Esophagus muscularis mucosa (tissue), 4 donors: ENCODE measurements around the gene NAPG. TPM values are rescaled to one million over a fixed set of nuclear protein-coding genes. Genes with fewer than 3 reads are reported as not detected.

ENCODE experiments used
- DNase-seq: peaks from one replicate; pipeline ENCODE4 v3.0.0-alpha.2; 2017; ENCODE audit errors: extremely low spot score
- H3K27ac ChIP-seq, 4 donors: fragments of 200-600 bp; sonication (generic); replicated peaks in 1 of 4; 1 replicate in 3 of 4; 2 replicates in 1 of 4; pipeline ENCODE4 v1.5.1; 2016 to 2019; ENCODE audit warnings: mild to moderate bottlenecking in 1 of 4
- H3K27me3 ChIP-seq, 4 donors: fragments of 200-600 bp; sonication (generic); one replicate each; pipeline versions ENCODE4 v1.5.1 to v1.6.0; 2016 to 2019
- H3K36me3 ChIP-seq, 4 donors: fragments of 200-600 bp; sonication (generic); one replicate each; pipeline ENCODE4 v1.5.1; 2016 to 2019
- H3K4me1 ChIP-seq, 4 donors: fragments of 200-600 bp; sonication (generic); one replicate each; pipeline ENCODE4 v1.5.1; 2016 to 2019
- H3K4me3 ChIP-seq, 4 donors: fragments of 200-600 bp; sonication (generic); 1 replicate in 2 of 4; 2 replicates in 2 of 4; pipeline ENCODE4 v1.5.1; 2016 to 2019; ENCODE audit warnings: mild to moderate bottlenecking in 4 of 4, moderate library complexity in 1 of 4
- H3K9me3 ChIP-seq, 4 donors: fragments of 200-600 bp; sonication (generic); 1 replicate in 3 of 4; 2 replicates in 1 of 4; pipeline ENCODE4 v1.5.1; 2016 to 2019
- EP300 ChIP-seq: sonication (generic); formaldehyde crosslinking; IDR thresholded peaks from one replicate; pipeline ENCODE4 v1.6.1; 2017; ENCODE audit warnings: antibody characterized with exemption
- POLR2A ChIP-seq: fragments of 450-650 bp; IDR thresholded peaks from one replicate; pipeline ENCODE4 v1.6.1; 2017; ENCODE audit warnings: antibody characterized with exemption, moderate library complexity, mild to moderate bottlenecking, low read depth
- POLR2AphosphoS5 ChIP-seq, 2 donors: sonication (generic); formaldehyde crosslinking; IDR thresholded peaks; one replicate each; pipeline ENCODE4 v1.6.1; 2017; ENCODE audit warnings: antibody characterized with exemption in 2 of 2
- WGBS: methylation state at CpG from one replicate; pipeline ENCODE4 v1.1.5; 2018; 5-methylcytosine and 5-hydroxymethylcytosine counted together
- intact Hi-C: fragments of 100-400 bp; cut with DNase I; formaldehyde crosslinking; loops from one replicate; pipeline ENCODE4 v1.15.1; 2023
- total RNA-seq, 4 donors: library from RNA; depleted of rRNA; stranded (reverse); fragments of >200 nt; gene quantifications; one replicate each; pipeline versions ENCODE4 v1.1.0 to v1.2.1, GENCODE V29; 2016
- TF ChIP-seq, protein P1 (sequence below), 3 experiments: fragments of 200-600 bp in 2 of 3; fragments of 450-650 bp in 1 of 3; sonication (generic) in 2 of 3; IDR thresholded peaks; one replicate each; pipeline ENCODE4 v1.5.1; 2017 to 2019; ENCODE audit warnings: antibody characterized with exemption in 3 of 3, mild to moderate bottlenecking in 2 of 3, moderate library complexity in 1 of 3

The NAPG gene
- total RNA-seq, 4 donors from 2014 or later = 32.1 to 39.5 (median 34.7) TPM

DNA sequence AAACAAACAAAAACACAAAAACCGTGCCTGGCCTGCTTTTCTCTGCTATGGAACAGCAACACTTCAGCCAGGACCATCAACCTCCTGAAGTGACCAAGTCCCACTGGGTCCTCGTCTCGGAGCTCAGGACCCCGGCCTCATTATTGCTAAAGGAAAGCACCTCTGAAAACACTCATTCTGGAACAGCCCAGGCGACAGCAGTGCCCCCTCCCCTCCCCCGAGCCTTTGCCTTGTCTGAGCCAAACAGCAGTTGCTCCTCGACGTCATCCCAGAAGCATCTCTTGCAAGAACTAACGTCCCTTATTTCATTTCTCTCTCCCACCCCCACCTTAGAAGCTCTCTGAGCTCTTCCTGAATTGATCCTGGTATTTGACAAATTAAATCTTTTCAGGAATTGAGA, 44.0 kb upstream of the NAPG start:
- TF ChIP-seq POLR2A (no peak), POLR2AphosphoS5 (IDR thresholded peaks at IDR 0.05) (no peak), EP300 (no peak)
- TF ChIP-seq, protein P1, sequence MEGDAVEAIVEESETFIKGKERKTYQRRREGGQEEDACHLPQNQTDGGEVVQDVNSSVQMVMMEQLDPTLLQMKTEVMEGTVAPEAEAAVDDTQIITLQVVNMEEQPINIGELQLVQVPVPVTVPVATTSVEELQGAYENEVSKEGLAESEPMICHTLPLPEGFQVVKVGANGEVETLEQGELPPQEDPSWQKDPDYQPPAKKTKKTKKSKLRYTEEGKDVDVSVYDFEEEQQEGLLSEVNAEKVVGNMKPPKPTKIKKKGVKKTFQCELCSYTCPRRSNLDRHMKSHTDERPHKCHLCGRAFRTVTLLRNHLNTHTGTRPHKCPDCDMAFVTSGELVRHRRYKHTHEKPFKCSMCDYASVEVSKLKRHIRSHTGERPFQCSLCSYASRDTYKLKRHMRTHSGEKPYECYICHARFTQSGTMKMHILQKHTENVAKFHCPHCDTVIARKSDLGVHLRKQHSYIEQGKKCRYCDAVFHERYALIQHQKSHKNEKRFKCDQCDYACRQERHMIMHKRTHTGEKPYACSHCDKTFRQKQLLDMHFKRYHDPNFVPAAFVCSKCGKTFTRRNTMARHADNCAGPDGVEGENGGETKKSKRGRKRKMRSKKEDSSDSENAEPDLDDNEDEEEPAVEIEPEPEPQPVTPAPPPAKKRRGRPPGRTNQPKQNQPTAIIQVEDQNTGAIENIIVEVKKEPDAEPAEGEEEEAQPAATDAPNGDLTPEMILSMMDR (IDR thresholded peaks at IDR 0.05) = no peak
- H3K36me3 ChIP-seq = peaks cover 0 to 23% (median 3%) of the 10 kb centered on the region in 4 donors

DNA sequence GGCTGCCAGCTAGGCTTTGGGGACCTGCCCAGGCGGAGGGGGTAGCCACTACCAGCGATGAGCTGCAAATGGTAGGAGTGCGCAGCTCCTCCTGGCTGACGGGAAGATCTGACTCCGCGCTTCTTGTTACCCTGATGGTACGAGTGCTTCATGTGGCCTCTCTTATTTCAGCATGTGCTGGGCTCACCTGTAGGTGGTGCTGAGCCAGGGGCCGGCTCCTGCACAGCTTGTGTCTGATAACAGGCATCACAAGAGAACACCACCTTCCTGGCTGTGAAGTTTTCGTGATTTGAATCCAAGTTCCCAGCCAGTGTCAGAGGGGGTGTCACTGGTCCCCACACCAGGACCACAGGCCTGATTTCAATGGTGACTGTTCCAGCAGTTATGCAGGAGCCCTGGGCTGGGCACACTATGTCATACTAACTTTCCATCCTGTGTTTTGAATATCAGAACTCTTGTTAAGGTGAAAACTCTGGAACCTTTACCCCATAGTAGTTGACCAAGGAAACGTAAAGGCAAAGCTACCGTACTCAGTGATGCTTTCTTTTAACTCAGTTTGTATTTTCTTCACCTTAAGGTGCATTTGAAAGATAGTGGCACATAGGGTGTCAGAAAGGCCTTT, 43.4 kb upstream of the NAPG start:
- peaks cover 0 to 23% (median 4%) of the 10 kb centered on the region in 4 donors for H3K36me3 ChIP-seq
- H3K4me1 ChIP-seq = peaks cover 2 to 21% (median 4%) of the 10 kb centered on the region in 4 donors
- H3K4me3 ChIP-seq = no peak overlapping the region
- intact Hi-C loops = no loop called here
- WGBS = 96% methylated on average over 10 of the region's 11 CpGs
- no peak overlapping the region for H3K27ac ChIP-seq
- no peak for DNase-seq
- H3K9me3 ChIP-seq = no peaks in the 10 kb centered on the region
- H3K27me3 ChIP-seq = peaks cover 0 to 14% (median 0%) of the 10 kb centered on the region in 4 donors
- TF ChIP-seq, protein P1 (IDR thresholded peaks at IDR 0.05) = no peak
- TF ChIP-seq POLR2A (no peak), EP300 (no peak), POLR2AphosphoS5 (IDR thresholded peaks at IDR 0.05) (no peak)

More for the DNA sequence above, 44.0 kb upstream of the NAPG start:
- intact Hi-C loops = no loop called here
- H3K27me3 ChIP-seq = peaks cover 0 to 14% (median 0%) of the 10 kb centered on the region in 4 donors
- no peaks in the 10 kb centered on the region for H3K9me3 ChIP-seq
- DNase-seq = peak; percentile 85
- no peak overlapping the region for H3K27ac ChIP-seq
- no peak overlapping the region for H3K4me3 ChIP-seq
- H3K4me1 ChIP-seq = peaks cover 8 to 26% (median 8%) of the 10 kb centered on the region in 4 donors
- 76% methylated on average over 9 of the region's 9 CpGs for WGBS

DNA sequence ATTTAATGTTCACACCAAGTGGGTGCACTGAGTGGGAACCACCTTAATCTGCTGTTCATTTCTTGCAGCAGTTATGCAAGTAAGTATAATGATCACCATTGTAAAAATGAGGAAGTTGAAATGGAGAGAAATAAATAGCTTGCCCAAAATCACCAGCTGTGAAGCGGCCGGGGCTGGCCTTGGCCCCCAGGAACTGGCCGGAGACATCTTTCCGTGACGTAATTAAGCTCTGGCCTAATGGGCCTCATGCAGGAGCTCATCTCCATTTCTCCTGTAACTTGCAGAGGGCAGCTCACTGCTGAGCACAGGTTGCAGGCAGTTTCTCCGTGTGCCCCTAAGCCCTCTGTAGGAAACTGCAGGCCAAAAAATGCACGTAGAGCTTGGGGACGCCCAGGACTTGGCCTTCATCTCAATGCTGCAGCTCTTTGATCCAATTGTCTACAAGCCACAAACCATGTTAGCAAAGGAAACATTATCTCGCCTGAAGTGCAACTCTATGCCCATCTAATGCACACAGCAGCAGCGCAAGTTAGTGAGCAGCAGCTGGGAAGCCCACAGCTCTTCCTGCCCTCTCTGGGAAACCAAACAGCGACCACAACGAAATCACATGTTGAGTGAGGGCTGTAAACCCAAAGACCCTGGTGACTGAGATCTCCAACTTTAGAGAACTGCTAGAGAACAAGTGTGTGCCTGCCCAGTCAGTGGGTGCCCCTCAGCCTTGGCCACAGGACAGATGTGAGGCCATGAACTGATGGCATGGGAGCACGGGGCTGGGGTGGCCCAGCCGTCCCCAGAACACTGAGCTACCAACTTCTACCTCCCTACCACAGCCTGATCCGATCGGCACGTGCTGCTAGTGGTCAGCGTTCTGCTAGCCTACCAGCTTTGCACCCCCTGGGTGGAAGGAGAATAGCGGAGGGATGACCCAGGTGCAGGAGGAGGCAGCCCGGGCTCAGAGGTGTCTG, 42.6 kb upstream of the NAPG start:
- no peak for DNase-seq
- WGBS = 65% methylated on average over 14 of the region's 20 CpGs
- intact Hi-C loops = no loop called here
- H3K36me3 ChIP-seq = peaks cover 0 to 19% (median 6%) of the 10 kb centered on the region in 4 donors
- TF ChIP-seq, protein P1 (IDR thresholded peaks at IDR 0.05) = no peak
- TF ChIP-seq EP300 (no peak), POLR2AphosphoS5 (IDR thresholded peaks at IDR 0.05) (peak in 1 of 2 donors; percentile 14)
- no peaks in the 10 kb centered on the region for H3K9me3 ChIP-seq
- H3K4me1 ChIP-seq = peaks cover 0 to 22% (median 10%) of the 10 kb centered on the region in 4 donors
- H3K27ac ChIP-seq = no peak overlapping the region
- no peak overlapping the region for H3K4me3 ChIP-seq
- H3K27me3 ChIP-seq = peaks cover 0 to 8% (median 0%) of the 10 kb centered on the region in 4 donors

DNA sequence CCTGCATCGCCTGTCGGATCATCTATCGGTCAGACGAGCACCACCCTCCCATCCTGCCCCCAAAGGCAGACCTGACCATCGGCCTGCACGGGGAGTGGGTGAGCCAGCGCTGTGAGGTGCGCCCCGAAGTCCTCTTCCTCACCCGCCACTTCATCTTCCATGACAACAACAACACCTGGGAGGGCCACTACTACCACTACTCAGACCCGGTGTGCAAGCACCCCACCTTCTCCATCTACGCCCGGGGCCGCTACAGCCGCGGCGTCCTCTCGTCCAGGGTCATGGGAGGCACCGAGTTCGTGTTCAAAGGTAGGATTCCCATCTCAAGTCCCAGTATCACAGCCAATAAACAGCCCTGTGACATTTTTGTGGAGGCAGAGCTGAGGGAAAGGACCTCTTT, 40.4 kb upstream of the NAPG start:
- WGBS = 96% methylated on average over 18 of the region's 20 CpGs
- H3K27ac ChIP-seq = no peak overlapping the region
- no peaks in the 10 kb centered on the region for H3K27me3 ChIP-seq
- H3K9me3 ChIP-seq = no peaks in the 10 kb centered on the region
- peaks cover 0 to 23% (median 12%) of the 10 kb centered on the region in 4 donors for H3K4me1 ChIP-seq
- H3K36me3 ChIP-seq = peaks cover 0 to 17% (median 9%) of the 10 kb centered on the region in 4 donors
- no peak for DNase-seq
- TF ChIP-seq POLR2A (no peak), POLR2AphosphoS5 (IDR thresholded peaks at IDR 0.05) (no peak), EP300 (no peak)
- TF ChIP-seq, protein P1 (IDR thresholded peaks at IDR 0.05) = no peak
- H3K4me3 ChIP-seq = no peak overlapping the region
- intact Hi-C loops = no loop called here
